ENCODE measurements around the gene DNAH11. TPM values are rescaled to one million over a fixed set of nuclear protein-coding genes. Genes with fewer than 3 reads are reported as not detected.

The DNAH11 gene
- total and polyA plus RNA-seq, 2 of the 8 experiments (the other 6 are each of a cell fraction or from before 2014, with no cell fraction given): 1.8 to 4.9 TPM

GRCh38 chr7:21945454-21946221, 402.8 kb downstream of the DNAH11 start, which contains the start of gene CDCA7L:
Gene CDCA7L (minus strand): TSS chr7:21945899. CDS start chr7:21945804, 95 bp downstream.
- H3K36me3 ChIP-seq (ENCODE audit: control insufficient read depth in 2 of 4, insufficient read depth in 4 of 4, low read length in 3 of 4): peaks cover 0 to 7% (median 0%) of the 10 kb centered on the region in 4 experiments; a peak in 1 of 8 replicates
- 1% methylated on average over 59 of the region's 83 CpGs; no CpG with 5 or more reads in 1 of the 2 experiments for WGBS, 2 experiments (ENCODE audit: extremely low coverage in 1 of 2, insufficient coverage in 1 of 2, insufficient read length in 1 of 2, insufficient replicate concordance in 2 of 2, low coverage in 1 of 2, low lambda C conversion rate in 2 of 2, missing lambda C conversion rate in 1 of 2)
- peak within 1 kb of the TSS; percentile 45 for H3K14ac ChIP-seq (ENCODE audit: insufficient read length)
- CTCF ChIA-PET (ENCODE audit: partially characterized antibody): interaction anchor here (0.6 to 1.5 kb wide), 4 partner anchors 17 to 181 kb away, joined by 3 to 5 read pairs (median 4); no protein-coding TSS in a partner anchor
- POLR2A ChIA-PET (ENCODE audit: partially characterized antibody): interaction anchor here (0.6 to 2.6 kb wide), 30 partner anchors 9 to 1162 kb away, joined by 3 to 23 read pairs (median 4); no protein-coding TSS in a partner anchor
- peak within 1 kb of the TSS; percentile 91 to 97 (median 94) for H3K9ac ChIP-seq (replicated peaks in 1 of 4; ENCODE audit: extremely low read depth in 1 of 4, low read depth in 3 of 4, low read length in 3 of 4)
- peak; percentile 47 to 88 for DNase-seq (ENCODE audit: low read depth in 1 of 2, low spot score in 2 of 2)
- H2BK15ac ChIP-seq (ENCODE audit: low read length): no peak within 1 kb of the TSS
- H4K20me1 ChIP-seq (replicated peaks in 1 of 2; ENCODE audit: control insufficient read depth in 1 of 2, insufficient read depth in 2 of 2, low read length in 2 of 2): peaks cover 9 to 12% of the 10 kb centered on the region in 2 experiments
- H3K27me3 ChIP-seq (replicated peaks in 1 of 4; ENCODE audit: control insufficient read depth in 3 of 4, extremely low read depth in 1 of 4, insufficient read depth in 3 of 4, low read length in 3 of 4): no peaks in the 10 kb centered on the region
- peak within 1 kb of the TSS; percentile 99 for H2BK5ac ChIP-seq (ENCODE audit: low read depth, low read length)
- peaks cover 19 to 44% of the 10 kb centered on the region in 2 experiments for H3K79me2 ChIP-seq (ENCODE audit: control insufficient read depth in 1 of 2, insufficient read depth in 2 of 2, low read length in 2 of 2)
- H3K27ac ChIP-seq (ENCODE audit: low read depth, low read length): peak within 1 kb of the TSS; percentile 96
- peak within 1 kb of the TSS; percentile 94 for H2BK120ac ChIP-seq (replicated peaks; ENCODE audit: low read depth, low read length)
- peak within 1 kb of the TSS; percentile 93 for H4K8ac ChIP-seq (ENCODE audit: extremely low read depth, insufficient read depth, low read length)
- peak within 1 kb of the TSS; percentile 95 for H3K56ac ChIP-seq (replicated peaks; ENCODE audit: insufficient read length, low read depth, low read length)
- H2AFZ ChIP-seq (ENCODE audit: low read length): peak within 1 kb of the TSS; percentile 86
- no peak within 1 kb of the TSS for H3K23ac ChIP-seq (ENCODE audit: insufficient read length)
- peak within 1 kb of the TSS; percentile 47 to 95 (median 75) for H3K4me3 ChIP-seq (ENCODE audit: extremely low read depth in 1 of 4, insufficient read depth in 2 of 4, low read depth in 3 of 4, low read length in 4 of 4)
- peak within 1 kb of the TSS; percentile 100 for H4K5ac ChIP-seq (ENCODE audit: insufficient read length, low read depth, low read length)
- H2AK5ac ChIP-seq (ENCODE audit: low read depth, low read length): no peak within 1 kb of the TSS
- H4K91ac ChIP-seq (replicated peaks; ENCODE audit: insufficient read length, low read length): peak within 1 kb of the TSS; percentile 99
- H3K79me1 ChIP-seq (ENCODE audit: low read depth, low read length): peaks cover 11% of the 10 kb centered on the region
- H3K4me1 ChIP-seq (replicated peaks in 1 of 4; ENCODE audit: control insufficient read depth in 3 of 4, insufficient read depth in 4 of 4, low read length in 3 of 4): peaks cover 2 to 18% (median 15%) of the 10 kb centered on the region in 4 experiments; a peak in 5 of 7 replicates
- peak within 1 kb of the TSS; percentile 76 to 78 for H3K4me2 ChIP-seq (ENCODE audit: insufficient read depth in 1 of 2, low read depth in 2 of 2, low read length in 2 of 2)
- peaks cover 4% of the 10 kb centered on the region; the same call in 1 of the 2 replicates for H3K23me2 ChIP-seq (ENCODE audit: low read depth, low read length)
- FAIRE-seq: no peak
- no peak within 1 kb of the TSS for H3K4ac ChIP-seq (replicated peaks; ENCODE audit: insufficient read length, low read depth, low read length)
- H3K18ac ChIP-seq (ENCODE audit: extremely low read depth, low read length): peak within 1 kb of the TSS; percentile 99
- peak within 1 kb of the TSS; percentile 87; the same call in 1 of the 2 replicates for H2BK20ac ChIP-seq (ENCODE audit: low read length)
- peak within 1 kb of the TSS; percentile 91 for H2BK12ac ChIP-seq (ENCODE audit: low read depth, low read length)
- H3K9me3 ChIP-seq (ENCODE audit: insufficient read depth in 2 of 2, low read depth in 1 of 2, low read length in 1 of 2): no peaks in the 10 kb centered on the region
- TF ChIP-seq NANOG (IDR thresholded peaks at IDR 0.05; ENCODE audit: insufficient read depth, low read depth, low read length, poor library complexity, severe bottlenecking) (no peak), EP300 (IDR thresholded peaks at IDR 0.05; ENCODE audit: borderline replicate concordance in 1 of 2, low read depth in 2 of 2, low read length in 2 of 2) (peak in 1 of 2 experiments; percentile 99; a peak in 2 of 3 replicates), RBBP5 (IDR thresholded peaks at IDR 0.05; ENCODE audit: borderline replicate concordance, low read depth, low read length) (peak; percentile 65; the same call in 1 of the 2 replicates), PHF8 (conservative IDR thresholded peaks at IDR 0.05; ENCODE audit: low read depth, low read length) (peak; percentile 93), EGR1 (IDR thresholded peaks at IDR 0.05; ENCODE audit: borderline replicate concordance, low read depth, low read length) (peak; percentile 68; the same call in 1 of the 2 replicates), TAF7 (optimal IDR thresholded peaks at IDR 0.05; ENCODE audit: borderline replicate concordance, low read depth, low read length) (peak; percentile 93), HDAC2 (IDR thresholded peaks at IDR 0.05; ENCODE audit: borderline replicate concordance in 1 of 2, low read depth in 2 of 2, low read length in 2 of 2) (peak in 1 of 2 experiments; percentile 89; a peak in 1 of 4 replicates), MAX (IDR thresholded peaks at IDR 0.05) (peak; percentile 75), KDM4A (IDR thresholded peaks at IDR 0.05; ENCODE audit: low read depth, low read length, severe bottlenecking) (peak; percentile 75)
